Inflammatory macrophage treated with lipopolysaccharide for 4 hours (primary cell): Measurements from ENCODE around the gene CHL1.

Experiments used
- DNase-seq: peaks from one replicate; pipeline ENCODE4 v3.0.0-alpha.2; 2020

CHL1 gene

DNA sequence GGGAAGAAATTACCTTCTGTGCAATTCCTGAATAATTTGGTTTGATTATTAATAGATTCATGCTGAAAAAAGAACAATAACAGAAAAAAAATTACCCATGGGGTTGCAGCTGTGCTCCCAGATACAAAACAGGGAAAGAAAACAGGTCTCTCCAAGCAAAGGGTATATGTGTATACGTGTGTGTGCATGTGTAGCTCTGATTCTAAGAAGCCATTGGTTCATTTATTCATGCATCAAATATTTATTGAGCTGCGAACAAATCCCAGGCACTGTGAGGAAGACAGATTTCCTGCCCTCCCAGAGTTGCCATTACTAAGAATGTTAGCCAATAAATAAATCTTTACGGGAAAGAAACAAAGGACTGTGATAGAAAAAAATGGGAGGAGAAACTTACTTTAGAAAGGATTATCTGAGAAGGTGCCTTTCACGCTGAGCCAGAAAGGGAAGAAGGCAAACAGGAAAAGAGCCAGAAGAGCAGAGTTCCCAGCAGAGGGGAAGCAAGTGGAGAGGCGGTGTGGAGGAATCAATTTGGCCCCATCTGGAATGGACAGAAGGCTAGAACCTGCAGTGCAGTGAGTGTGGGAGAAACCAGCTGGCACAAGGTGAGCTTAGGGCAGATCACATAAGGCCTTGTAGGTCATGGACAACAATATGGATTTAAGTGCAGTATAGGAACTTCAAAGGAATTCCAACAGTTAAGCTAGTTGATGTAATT is 20.7 kb downstream of the CHL1 start:
- no peak for DNase-seq

DNA sequence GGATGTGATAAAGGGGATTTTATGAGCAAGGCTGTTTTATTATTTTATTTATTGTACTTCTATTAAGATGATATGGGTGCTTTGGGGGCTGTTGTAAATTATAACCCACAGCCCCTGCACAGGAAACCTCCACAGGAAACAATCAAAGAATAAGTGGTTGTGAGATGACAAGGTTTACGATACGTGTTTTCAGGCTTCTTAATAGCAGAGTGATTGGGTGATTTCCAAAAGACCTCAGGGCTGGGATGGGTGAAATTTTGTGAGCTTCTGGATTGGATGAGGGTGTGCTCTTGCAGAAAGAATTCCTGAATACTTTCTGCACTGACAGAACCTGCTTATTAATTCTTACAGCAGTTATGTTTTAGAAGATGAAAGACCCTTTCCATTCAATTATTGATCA is 21.4 kb downstream of the CHL1 start:
- DNase-seq = no peak

GRCh38 chr3:228442-229182 is 32.0 kb downstream of the CHL1 start:
- DNase-seq = no peak

- no peak for DNase-seq
Observed at GRCh38 chr3:229183-229661, 32.7 kb downstream of the CHL1 start.

- DNase-seq = no peak
Observed at GRCh38 chr3:236881-237280, 40.3 kb downstream of the CHL1 start.

DNA sequence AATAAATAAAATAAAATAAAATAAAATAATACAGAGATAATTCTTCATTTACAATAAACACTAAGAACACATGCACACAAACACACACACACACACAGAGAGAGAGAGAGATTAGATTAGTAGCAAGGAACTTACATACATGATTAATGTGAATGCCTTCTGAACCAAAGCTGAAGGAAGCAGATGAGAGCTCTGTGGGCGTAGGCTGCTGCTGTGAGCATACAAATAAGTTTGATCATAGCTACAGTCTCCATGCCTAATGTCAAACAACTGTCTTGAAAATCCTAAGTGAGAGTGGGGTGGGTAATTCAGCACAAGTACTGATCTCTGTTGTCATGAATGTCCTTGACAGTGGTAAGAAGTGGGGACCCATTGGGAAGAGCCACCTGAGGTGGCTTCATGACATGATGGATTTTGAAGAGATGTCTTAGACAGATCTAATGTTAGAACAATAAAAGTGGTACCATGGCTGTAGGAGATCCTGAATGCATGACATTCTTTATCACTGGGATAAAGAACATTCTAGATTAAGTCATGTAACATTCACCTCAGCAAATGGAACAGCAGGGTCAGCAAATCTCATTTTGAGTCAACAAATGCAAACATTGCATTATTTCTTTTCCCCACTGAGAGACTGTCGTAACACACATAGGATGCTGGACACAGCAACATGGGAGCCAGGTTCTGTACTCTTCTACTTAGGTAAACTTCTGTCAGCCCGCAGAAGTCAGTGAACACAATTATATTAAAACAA is 46.2 kb downstream of the CHL1 start:
- no peak for DNase-seq

DNA sequence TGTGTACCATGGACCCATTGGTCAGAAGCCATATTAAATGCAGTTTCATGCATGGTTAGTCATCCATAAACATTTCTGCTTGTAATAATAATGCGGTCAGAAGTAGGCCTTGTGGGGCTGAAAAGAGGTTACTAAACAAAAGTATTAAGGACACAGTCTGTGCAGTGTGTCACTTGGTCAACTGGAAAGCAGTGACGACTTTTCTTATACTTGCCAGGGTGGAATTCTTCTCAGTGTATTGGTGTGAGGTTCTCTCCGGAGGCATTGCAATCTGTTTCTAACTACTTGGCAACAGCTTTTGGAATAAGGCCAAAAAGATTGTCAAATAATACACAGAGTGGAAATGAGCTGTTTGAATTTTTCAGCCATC is 46.8 kb downstream of the CHL1 start:
- DNase-seq = no peak

DNA sequence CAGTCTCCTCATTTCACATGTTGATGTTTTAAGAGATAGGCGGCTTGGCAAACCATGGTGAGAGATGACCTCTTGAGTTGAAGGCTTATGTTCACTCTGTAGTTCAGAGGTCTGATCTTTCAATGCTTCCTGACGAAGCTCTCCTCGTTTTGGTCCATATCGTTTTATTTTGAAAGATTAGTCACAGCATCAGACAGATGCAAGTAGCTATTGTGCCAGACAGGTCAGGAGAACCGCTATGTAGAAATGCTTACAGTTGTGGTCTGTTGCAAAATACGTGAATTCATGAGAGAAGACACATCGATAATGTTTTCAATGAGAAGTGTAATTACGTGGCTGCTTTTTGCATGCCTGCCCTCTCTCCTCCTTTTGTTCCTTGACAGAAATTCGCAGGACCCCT is 47.5 kb downstream of the CHL1 start:
- no peak for DNase-seq

DNA sequence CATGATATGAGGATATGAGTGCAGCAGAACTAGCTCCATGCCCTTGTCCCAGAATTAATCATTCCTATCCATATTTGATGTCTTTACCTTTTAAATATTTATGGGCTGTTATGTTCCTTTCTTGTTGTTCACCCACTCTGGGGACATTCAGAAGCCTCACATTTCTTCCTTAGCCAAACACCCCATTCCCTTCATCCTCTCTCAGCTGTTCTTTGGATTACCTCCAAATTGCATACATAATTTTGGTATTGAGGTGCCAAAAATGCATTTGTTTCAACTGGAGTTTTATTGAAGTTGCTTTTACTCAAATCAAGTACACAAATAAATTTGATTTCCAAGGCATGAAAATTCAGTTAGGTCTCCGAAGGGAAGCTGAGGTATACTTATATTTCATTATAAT is 51.4 kb downstream of the CHL1 start:
- no peak for DNase-seq

- no peak for DNase-seq
Observed at GRCh38 chr3:248864-249520, 52.4 kb downstream of the CHL1 start.

- no peak for DNase-seq
Observed at GRCh38 chr3:249587-250262, 53.2 kb downstream of the CHL1 start.

GRCh38 chr3:256501-256900 is 59.9 kb downstream of the CHL1 start:
- DNase-seq = no peak

DNA sequence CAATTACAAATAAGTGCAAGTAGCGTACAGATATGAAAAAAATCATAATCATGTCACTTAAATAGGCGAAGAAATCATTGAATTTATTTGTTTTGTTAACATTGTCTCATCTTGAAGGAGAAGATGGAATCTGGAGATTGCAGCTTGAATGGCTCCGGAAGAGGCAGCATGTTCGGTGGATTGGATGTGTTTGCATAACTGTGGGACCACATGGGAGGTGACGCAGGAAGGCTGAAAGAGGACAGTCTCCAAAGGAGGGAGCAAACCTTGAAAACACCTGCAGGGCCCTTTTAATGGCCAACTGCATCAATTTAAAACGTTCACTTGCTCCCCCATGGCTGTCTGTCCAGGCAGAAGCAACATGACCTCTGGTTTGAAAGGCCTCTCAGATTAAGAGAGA is 61.3 kb downstream of the CHL1 start:
- DNase-seq = no peak

DNA sequence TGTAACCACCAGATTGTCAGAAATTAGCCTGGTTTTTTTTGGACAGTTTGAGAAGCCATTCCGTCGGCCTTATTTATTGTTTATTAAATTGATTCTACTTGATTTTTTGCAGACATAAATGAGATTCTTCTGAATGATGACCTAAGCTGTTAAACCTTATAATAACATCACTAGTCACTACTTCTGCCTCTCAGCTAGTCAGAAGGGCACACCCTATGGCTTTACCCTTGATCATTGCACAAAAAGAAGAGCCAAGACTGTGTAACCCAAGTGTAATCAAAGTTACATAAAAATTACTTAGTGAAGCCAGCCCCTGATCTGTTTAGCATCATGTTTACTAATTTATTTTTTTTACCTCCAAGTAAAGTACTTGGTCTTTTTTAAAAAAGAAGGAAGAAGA is 64.3 kb downstream of the CHL1 start:
- DNase-seq = no peak

- DNase-seq = no peak
Observed at GRCh38 chr3:263393-263792, 66.8 kb downstream of the CHL1 start.

- DNase-seq = no peak
Observed at GRCh38 chr3:264394-265156, 68.0 kb downstream of the CHL1 start.

DNA sequence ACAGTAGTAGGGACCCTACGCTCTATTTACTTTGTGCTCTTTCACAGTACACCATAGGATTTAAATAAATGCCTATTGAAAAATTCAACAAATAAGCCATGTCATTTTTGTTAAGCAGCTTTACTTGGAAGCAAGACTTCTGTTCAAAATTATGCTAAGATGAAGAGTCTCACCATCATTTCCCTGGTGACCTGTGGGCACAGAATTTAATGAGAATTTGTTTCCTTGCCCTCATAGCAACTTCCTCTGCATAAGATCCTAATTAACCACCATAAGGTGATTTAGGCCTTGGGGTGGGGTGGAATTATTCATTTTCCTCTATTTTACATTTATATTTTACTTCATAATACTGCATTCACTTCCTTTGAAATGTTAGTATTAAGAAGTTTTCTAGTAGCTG is 70.5 kb downstream of the CHL1 start:
- no peak for DNase-seq

DNA sequence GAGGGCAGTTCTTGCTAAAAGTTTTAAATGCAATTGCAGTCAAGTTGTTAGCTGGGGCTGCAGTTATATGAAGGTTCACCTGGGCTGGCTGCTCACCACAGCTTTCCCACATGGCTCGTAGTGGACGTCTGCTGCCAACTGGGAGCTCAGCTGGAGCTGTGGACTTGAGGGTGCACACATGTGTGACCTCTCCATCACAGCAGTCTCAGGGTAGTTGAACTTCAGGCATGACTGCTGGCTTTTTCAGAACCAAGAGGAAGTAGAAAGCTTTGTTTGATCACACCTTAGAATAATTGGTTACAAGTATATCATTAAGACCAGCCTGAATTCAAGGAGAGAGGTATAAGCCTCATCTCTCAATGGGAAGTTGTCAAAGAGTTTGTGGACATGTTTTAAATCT is 74.1 kb downstream of the CHL1 start:
- DNase-seq = no peak

DNA sequence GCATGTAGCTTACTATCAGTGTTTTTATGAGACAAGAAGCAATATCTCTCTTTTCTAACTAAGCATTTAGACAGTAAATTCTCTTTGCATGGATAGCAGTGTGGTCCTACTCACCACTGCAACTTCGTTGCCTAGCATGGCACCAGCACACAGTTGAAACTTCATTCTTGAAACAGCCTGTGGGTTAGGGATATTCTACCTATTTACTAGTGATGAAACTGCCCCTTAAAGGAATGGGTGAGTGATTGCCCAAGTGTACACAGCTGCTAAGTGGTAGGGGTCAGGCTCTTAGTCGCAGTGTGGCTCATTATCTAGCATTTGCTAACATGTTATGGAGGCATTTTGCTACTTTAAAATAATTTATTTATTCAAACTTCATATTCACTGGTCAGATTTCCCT is 78.4 kb downstream of the CHL1 start:
- no peak for DNase-seq

DNA sequence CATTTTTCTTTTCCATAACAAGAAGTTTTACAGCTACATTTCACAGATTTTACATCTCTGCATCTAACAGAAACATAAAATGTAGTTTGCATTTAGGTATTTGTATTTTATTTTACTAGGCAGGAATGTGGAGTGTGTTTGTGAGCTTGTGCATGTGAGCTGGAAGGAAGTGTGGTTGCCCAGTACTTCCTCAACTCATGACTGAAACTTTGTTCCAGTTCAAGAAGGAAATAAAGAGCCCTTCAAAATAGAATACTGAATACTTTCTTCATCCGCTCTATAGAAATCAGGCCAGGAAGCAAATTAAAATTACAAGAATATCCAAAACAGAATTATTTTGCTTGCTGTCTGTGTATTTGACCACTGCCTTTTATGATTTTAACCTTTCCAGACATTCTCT is 81.3 kb downstream of the CHL1 start:
- DNase-seq = no peak

GRCh38 chr3:278300-279064 is 81.9 kb downstream of the CHL1 start:
- no peak for DNase-seq
